HG03439 (cell line): Measurements from ENCODE around the gene LRRC46.

Experiments used
- ATAC-seq: cut with Tn5 transposase; IDR thresholded peaks from one replicate; pipeline ENCODE4 v1.9.1; 2021; ENCODE audit warnings: mild to moderate bottlenecking, moderate library complexity; ENCODE audit not compliant: unreplicated experiment

The LRRC46 gene

DNA sequence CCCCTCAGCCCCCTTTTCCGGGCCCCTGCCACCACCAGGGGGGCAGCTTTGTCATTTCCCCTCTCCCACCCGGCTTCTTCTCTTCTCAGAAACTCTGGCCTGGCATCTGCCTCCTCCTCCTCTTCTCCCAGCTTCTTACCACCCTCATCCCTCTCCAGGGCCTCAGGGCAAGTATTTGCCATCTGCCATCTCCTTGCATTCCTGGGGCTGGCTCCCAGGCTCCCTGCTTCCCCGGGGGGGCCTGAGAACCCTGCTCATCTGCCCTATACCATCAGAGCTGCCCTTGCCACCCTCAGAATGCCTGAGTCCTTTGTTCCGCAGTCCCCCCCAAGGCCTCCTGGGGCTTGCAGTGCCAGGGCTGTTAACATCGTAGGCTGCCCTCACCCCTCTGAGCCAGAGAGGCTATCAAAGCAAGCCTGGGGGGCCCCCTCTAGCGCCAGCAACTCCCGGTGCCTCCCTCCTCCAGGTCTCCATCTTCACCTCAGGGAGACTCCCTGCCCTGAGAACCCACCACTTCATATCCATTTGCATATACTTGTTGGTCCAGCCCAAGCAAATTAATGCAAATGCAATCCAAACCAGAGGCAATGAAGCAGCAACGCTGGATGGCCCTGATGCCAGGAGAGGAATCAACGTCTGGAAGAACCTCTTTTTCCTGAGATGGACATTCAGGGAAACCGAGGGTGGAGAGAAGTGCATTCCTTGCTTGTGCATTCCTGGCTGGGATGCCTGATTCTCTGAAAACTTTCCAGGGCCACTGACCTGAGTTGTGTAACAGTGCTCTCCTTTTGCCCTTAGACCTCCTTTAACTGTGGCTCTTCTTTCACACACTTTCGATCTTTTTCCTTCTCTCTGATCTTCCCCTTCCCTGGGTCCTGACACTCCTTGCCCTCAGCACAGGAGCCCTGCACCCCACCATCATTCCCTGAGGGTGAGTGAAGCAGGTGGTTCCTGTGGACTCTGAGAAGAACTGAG, 43.8 kb downstream of the LRRC46 start:
- ATAC-seq: no peak

DNA sequence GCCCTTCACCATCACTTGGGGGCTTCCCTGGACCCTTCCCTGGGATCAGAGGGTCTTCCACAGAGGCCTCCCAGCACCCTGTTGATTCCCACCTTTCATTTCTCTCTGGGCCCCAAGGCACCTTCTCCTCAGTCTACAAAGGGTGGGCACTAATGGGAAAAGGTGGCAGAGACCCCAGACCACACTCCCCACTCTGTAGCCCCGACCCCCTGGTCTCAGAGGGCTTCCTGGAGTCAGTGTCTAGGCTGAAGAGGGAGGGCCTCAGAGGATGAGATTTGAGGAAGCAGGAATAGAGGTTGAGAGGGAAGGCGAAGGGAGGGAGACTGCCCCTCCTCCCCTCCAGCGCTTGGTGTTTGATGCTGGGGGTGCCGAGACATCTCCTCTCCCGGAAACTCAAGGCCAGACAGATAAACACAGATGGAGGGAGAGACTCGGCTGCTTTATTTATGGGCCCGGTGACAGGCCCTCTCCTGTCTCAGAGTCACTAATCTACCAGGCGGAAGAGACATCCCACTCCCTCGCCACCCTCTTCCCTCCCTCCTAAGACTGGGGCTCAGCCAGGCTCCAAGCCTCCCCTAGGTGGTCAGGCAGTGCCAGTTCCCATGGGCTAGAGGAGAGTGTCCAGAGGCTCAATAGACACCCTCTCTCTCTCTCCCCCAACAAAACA, 46.0 kb downstream of the LRRC46 start:
- ATAC-seq: no peak

DNA sequence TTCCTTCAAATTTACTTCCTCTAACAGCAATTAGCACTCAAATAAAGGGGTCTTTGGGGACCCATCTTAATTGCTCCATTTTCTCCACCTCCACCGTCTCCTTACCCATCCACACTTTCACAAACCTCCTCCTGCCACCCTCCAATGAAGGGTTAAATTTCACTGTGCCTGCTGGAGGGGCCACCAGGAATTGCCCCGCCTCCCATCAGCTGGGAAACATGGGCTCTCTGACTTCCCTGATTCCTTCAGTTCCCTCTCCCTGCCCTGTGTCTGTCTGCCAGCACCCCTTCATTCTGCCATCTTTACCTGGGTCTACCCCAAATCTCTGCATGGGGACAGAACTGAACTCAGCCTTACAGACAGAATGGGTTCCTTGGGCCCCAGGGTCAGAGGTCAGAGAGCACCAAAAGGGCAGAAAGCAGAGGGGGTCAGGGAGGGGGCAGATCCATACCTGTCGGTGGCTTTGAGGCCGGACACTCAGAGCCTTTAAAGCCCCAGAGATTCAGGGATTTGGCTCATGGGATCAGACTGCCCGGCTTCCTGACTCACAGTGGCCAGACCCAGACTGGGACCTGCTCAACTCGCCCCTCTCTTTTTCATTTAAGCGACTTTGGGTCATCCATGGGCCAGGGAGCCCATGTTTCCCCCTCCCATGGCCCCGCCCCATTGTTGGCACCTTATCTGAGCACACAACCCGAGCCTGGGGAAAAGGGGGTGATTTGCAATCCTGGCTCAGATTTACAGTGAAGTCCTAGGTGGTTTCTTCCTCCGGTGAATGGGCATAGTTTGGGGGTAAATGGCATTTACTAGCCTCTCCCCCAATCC, 46.9 kb downstream of the LRRC46 start:
- no peak for ATAC-seq

DNA sequence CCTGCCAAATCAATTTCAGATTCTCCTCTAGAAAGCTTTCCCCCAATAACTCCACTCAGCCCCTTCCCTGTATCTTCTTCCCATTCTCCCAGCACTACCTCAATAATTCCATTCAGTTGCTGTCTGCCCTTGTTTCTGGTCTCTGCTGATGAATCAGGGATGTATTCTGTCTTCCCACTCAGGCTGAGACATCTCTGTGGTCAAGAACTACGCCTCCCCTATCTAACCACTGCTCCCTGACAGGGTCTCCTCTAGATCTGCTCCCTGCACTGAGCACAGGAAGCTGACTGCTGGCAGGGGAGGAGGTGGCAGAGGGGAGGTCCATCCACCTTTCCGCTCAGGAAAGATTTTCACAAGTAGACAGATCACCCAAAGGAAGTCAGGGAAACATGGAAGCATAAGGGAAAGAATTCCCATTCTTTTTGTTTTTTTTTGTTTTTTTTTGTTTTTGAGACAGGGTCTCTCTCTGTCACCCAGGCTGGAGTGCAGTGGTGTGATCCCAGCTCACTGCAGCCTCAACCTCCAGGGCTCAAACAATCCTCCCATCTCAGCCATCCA, 47.6 kb downstream of the LRRC46 start:
- no peak for ATAC-seq

DNA sequence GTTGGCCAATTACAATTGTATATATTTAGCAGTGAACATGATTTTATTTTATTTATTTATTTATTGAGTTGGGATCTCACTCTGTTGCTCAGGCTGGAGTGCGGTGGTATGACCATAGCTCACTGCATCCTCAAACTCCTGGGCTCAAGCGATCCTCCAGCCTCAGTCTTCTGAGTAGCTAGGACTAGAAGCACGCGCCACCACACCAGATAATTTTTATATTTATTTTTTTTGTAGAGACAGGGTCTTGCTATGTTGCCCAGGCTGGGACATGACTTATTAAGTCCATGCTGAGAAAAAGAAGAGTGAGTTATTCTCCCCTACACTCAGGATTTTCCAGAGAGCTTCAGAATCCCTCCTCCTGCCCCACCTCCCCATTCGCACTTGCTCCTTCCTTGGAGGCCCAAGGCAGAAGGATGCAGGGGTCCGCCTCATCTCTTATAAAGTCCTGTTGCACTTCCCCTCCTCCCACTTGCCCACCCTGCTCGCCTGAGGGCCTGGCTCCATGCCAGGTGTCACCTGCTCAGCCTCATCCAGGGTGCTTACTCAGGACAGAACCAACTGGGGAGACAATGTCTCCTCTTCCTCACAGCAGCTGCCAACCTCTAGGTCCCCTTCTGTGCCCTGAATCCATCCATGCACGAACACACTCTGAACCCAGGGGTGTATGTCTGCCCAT, 48.4 kb downstream of the LRRC46 start:
- no peak for ATAC-seq

DNA sequence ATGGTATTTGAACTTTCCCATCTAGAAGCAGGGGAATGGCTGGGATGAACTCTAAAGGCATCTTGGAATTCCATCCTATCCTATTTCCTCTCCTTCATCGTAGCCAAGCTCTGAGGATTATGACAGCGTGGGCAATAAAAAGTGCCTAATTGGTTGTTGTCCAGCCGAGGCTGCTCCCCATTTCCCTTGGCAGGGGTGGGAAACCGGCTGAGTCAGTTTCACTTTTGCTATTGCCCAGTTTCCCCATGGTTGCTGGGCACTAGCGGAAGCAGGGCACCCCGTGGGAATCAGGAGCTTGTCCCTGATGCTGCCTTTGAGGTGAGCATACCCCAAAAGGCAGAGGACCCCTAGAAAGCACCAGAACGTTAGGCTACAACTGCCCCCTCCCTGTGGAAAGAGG, 50.8 kb downstream of the LRRC46 start:
- ATAC-seq: no peak

DNA sequence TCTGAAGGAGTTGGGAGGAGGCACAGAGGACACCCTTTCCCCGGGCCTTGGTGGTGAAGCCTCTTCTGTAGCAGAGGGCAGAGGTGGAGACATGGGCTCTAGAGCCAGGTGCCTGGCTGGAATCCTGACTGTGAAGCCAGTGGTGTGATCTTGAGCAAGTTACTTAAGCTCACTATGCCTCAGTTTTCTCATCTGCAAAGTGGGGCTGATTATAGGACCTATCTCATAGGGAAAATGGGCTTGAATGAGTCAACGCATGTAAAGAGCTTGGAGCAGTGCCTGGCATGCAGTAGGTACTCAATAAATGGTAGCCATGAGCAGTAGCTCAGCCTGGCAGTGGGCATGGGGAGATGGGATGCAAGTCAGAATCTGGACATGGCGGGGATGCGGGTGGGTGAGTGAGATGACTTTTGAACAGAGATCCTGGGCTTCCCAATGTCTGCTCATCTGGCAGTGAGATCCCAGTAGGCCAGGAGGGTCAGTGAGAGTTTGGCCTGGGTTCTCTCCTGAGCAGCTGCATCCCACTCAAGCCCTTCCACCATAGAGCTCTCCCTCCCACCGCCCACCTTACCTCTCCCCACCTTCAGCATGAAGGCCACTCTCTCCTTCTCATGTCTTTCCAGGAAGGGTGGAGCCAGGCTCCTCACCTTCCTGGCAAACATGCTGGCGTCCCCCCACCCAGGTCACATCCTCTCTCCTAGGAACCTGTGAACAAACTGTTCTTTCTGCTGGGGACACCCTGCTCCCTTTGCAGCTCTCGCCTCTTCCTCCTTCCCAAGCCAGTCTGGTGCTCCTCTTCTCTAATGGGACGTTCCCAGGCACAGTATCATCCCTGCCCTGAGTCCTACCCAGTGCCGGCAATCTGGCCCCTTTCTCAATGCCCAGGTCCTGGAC, 51.5 kb downstream of the LRRC46 start:
- ATAC-seq: no peak

DNA sequence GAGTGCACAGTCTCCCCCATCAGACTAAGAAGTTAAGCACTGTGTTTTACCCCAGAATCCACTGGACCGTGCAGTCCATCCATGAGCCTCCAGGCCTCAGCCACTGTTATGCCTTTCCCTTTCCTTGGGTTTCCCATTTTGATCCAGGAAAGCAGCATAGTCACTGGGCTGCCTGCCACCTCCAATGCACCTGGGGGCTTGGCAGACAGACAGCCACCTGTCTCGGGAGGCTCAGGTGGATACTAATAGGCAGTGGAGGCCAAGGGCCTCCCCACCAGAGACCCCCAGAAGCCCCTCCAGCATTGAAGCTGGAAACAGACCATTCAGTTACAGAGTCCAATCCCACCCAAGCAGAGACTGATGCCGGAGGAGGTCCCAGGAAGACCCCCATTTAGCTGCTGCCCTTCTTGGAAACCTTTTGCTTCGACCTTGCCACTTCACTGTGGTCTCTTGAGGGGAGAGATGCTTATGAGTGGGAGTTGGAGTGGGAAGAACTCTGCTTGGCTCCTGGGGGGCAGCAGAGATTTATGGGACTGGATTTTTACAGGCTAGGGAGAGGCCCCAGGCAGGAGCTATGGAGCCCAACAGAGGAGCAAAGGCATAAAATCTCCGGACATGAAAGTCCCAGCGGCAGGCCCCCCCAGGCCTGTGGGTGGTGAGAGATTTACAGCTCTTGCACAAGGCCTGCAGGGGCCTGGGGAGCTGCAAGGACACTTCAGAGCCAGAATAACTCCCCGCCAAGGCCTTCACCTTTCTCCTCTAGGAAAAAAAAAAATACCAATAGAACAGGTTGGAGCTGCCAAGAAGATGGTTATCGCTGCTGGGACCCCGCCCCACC, 52.3 kb downstream of the LRRC46 start:
- ATAC-seq: no peak

DNA sequence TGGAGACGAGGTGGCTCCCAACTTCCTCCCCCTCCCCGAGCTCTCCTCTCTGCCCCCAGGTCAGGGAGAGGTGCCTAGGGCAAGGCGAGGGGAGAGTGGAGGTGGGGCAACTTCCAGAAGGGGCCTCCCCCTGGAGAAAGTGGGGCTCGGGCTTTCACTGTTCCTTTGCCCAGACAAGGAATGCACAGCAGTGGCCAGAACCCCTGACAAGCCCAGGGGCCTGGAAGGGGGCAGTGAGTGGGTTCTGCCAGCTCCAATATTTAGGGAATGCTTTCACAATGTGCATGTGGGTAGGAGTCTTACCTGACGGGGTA, 52.9 kb downstream of the LRRC46 start:
- ATAC-seq: no peak

DNA sequence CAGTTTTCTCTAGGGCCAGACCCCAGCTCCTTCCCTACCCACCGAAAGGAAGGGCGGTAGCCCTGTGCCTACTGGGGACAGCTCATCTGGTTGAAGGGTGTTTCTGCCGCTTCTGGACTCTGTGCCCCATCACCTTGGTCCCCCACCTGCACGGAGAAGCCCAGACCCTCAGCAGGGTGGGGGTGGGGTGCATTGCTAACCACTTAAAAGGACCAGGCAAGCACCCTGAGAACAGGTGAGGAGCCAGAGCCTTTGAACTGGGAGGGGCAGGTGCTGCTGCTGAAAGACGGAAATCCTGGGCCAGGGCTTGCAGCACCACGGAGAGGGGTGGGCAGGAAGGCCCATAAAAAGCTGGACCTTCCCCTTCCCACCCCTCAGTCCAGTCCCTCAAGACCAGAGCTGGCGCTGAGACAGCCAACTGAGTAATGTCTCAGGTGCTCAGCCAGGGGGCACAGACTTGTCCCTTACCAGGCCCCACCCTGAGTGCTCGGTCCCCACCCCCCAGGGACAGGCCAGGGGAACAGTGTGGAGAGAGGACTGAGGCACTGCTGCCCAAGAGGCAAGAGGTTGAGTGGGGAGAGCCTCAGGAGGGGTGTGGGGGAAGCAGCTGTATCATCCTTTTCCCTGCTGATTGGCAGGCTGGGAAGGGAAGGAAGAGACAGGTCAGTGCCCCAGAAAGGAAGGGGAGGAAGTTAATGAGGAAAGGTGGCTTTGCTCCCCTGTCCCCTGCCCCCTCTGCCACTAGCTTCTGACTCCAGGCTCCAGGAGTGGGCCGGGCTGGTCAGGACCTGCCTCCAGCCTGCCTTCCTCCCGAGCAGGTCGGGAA, 53.6 kb downstream of the LRRC46 start:
- ATAC-seq: no peak
